Stimulated activated naive B cell treated with anti-CD40 and anti-IgM and Interleukin-4, amounts not matched to agents 10 μg/mL and 1 μg/mL and 100 μg/mL, for 72 hours (primary cell): ENCODE measurements around the gene BECN2.

Experiments
- ATAC-seq, 2 donors: fragments of 150-1000 bp; cut with Tn5 transposase; replicated peaks; 2 replicates each; pipeline ENCODE4 v1.10.0; 2021; ENCODE audit warnings: moderate library complexity in 1 of 2
- DNase-seq: peaks from one replicate; pipeline ENCODE4 v3.0.0; 2021
- H3K27ac Mint-ChIP-seq: one replicate; pipeline ENCODE4 v1.8.0; 2022; ENCODE audit warnings: mild to moderate bottlenecking, mixed read lengths
- H3K27me3 Mint-ChIP-seq, 2 donors: one replicate each; pipeline ENCODE4 v1.8.0; 2022; ENCODE audit warnings: mixed read lengths in 2 of 2
- H3K36me3 Mint-ChIP-seq, 2 donors: one replicate each; pipeline ENCODE4 v1.8.0; 2022; ENCODE audit warnings: mixed read lengths in 2 of 2, mild to moderate bottlenecking in 1 of 2
- H3K4me1 Mint-ChIP-seq, 2 donors: one replicate each; pipeline ENCODE4 v1.8.0; 2022; ENCODE audit warnings: mixed read lengths in 2 of 2, mild to moderate bottlenecking in 1 of 2
- H3K4me3 Mint-ChIP-seq, 2 donors: one replicate each; pipeline ENCODE4 v1.8.0; 2022; ENCODE audit warnings: mild to moderate bottlenecking in 2 of 2, mixed read lengths in 2 of 2, moderate library complexity in 1 of 2
- H3K9me3 Mint-ChIP-seq, 2 donors: one replicate each; pipeline ENCODE4 v1.8.0; 2022; ENCODE audit warnings: mixed read lengths in 2 of 2, mild to moderate bottlenecking in 1 of 2

The BECN2 gene

GRCh38 chr1:241957692-241958494, at the start of gene BECN2:
Gene BECN2 (plus strand): TSS chr1:241957767. CDS start chr1:241957767, 0 bp downstream.
- H3K4me1 Mint-ChIP-seq: no peaks in the 10 kb centered on the region
- peaks cover 0 to 7% of the 10 kb centered on the region in 2 donors for H3K27me3 Mint-ChIP-seq
- no peak within 1 kb of the TSS for H3K27ac Mint-ChIP-seq
- H3K36me3 Mint-ChIP-seq: no peaks in the 10 kb centered on the region
- H3K9me3 Mint-ChIP-seq: no peaks in the 10 kb centered on the region
- no peak within 1 kb of the TSS for H3K4me3 Mint-ChIP-seq
- ATAC-seq: no peak
- no peak for DNase-seq

GRCh38 chr1:241916196-241916595, 41.4 kb upstream of the BECN2 start:
- H3K4me3 Mint-ChIP-seq: no peak overlapping the region
- ATAC-seq (no peak), DNase-seq (no peak)
- H3K36me3 Mint-ChIP-seq: no peaks in the 10 kb centered on the region
- H3K9me3 Mint-ChIP-seq: peaks cover 0 to 3% of the 10 kb centered on the region in 2 donors
- H3K27me3 Mint-ChIP-seq: no peaks in the 10 kb centered on the region
- H3K4me1 Mint-ChIP-seq: no peaks in the 10 kb centered on the region
- no peak overlapping the region for H3K27ac Mint-ChIP-seq

- H3K9me3 Mint-ChIP-seq: peaks cover 0 to 3% of the 10 kb centered on the region in 2 donors
- ATAC-seq: no peak
- no peaks in the 10 kb centered on the region for H3K27me3 Mint-ChIP-seq
- H3K36me3 Mint-ChIP-seq: no peaks in the 10 kb centered on the region
- no peak overlapping the region for H3K4me3 Mint-ChIP-seq
- no peaks in the 10 kb centered on the region for H3K4me1 Mint-ChIP-seq
- H3K27ac Mint-ChIP-seq: no peak overlapping the region
- DNase-seq: no peak
Measured at GRCh38 chr1:241917487-241917886, 40.1 kb upstream of the BECN2 start.

GRCh38 chr1:241918879-241919278, 38.7 kb upstream of the BECN2 start:
- Mint-ChIP-seq H3K27me3 (no peaks in the 10 kb centered on the region), H3K4me3 (no peak overlapping the region), H3K27ac (no peak overlapping the region), H3K4me1 (no peaks in the 10 kb centered on the region), H3K36me3 (no peaks in the 10 kb centered on the region), H3K9me3 (peaks cover 0 to 3% of the 10 kb centered on the region in 2 donors)
- DNase-seq (no peak), ATAC-seq (no peak)

GRCh38 chr1:241924080-241924808, 33.3 kb upstream of the BECN2 start:
- Mint-ChIP-seq H3K4me1 (no peaks in the 10 kb centered on the region), H3K36me3 (no peaks in the 10 kb centered on the region), H3K27me3 (no peaks in the 10 kb centered on the region), H3K9me3 (no peaks in the 10 kb centered on the region), H3K4me3 (no peak overlapping the region), H3K27ac (no peak overlapping the region)
- ATAC-seq: no peak
- no peak for DNase-seq

GRCh38 chr1:241926141-241926540, 31.4 kb upstream of the BECN2 start:
- H3K27me3 Mint-ChIP-seq: peaks cover 0 to under 1% of the 10 kb centered on the region in 2 donors
- H3K36me3 Mint-ChIP-seq: no peaks in the 10 kb centered on the region
- H3K4me3 Mint-ChIP-seq: no peak overlapping the region
- no peak overlapping the region for H3K27ac Mint-ChIP-seq
- H3K9me3 Mint-ChIP-seq: no peaks in the 10 kb centered on the region
- ATAC-seq (no peak), DNase-seq (no peak)
- no peaks in the 10 kb centered on the region for H3K4me1 Mint-ChIP-seq

- ATAC-seq (no peak), DNase-seq (no peak)
- H3K4me3 Mint-ChIP-seq: no peak overlapping the region
- H3K4me1 Mint-ChIP-seq: no peaks in the 10 kb centered on the region
- H3K27me3 Mint-ChIP-seq: peaks cover 0 to 12% of the 10 kb centered on the region in 2 donors
- H3K9me3 Mint-ChIP-seq: no peaks in the 10 kb centered on the region
- H3K27ac Mint-ChIP-seq: no peak overlapping the region
- no peaks in the 10 kb centered on the region for H3K36me3 Mint-ChIP-seq
Measured at GRCh38 chr1:241927321-241927720, 30.2 kb upstream of the BECN2 start.

GRCh38 chr1:241932845-241933244, 24.7 kb upstream of the BECN2 start:
- ATAC-seq (no peak), DNase-seq (no peak)
- no peaks in the 10 kb centered on the region for H3K4me1 Mint-ChIP-seq
- no peak overlapping the region for H3K4me3 Mint-ChIP-seq
- H3K27me3 Mint-ChIP-seq: peaks cover 5 to 24% of the 10 kb centered on the region in 2 donors
- no peaks in the 10 kb centered on the region for H3K36me3 Mint-ChIP-seq
- H3K27ac Mint-ChIP-seq: no peak overlapping the region
- H3K9me3 Mint-ChIP-seq: no peaks in the 10 kb centered on the region

- Mint-ChIP-seq H3K27ac (no peak overlapping the region), H3K4me1 (no peaks in the 10 kb centered on the region), H3K36me3 (no peaks in the 10 kb centered on the region), H3K9me3 (peaks cover 3 to 12% of the 10 kb centered on the region in 2 donors), H3K4me3 (no peak overlapping the region), H3K27me3 (peaks cover 5 to 29% of the 10 kb centered on the region in 2 donors)
- no peak for DNase-seq
- ATAC-seq: no peak
Measured at GRCh38 chr1:241934201-241934848, 23.2 kb upstream of the BECN2 start.

GRCh38 chr1:241934866-241935265, 22.7 kb upstream of the BECN2 start:
- Mint-ChIP-seq H3K27me3 (peaks cover 5 to 29% of the 10 kb centered on the region in 2 donors), H3K36me3 (no peaks in the 10 kb centered on the region), H3K27ac (no peak overlapping the region), H3K4me3 (no peak overlapping the region), H3K9me3 (peaks cover 3 to 12% of the 10 kb centered on the region in 2 donors), H3K4me1 (no peaks in the 10 kb centered on the region)
- ATAC-seq (no peak), DNase-seq (no peak)

- ATAC-seq (no peak), DNase-seq (no peak)
- Mint-ChIP-seq H3K9me3 (peaks cover 3 to 12% of the 10 kb centered on the region in 2 donors), H3K4me1 (no peaks in the 10 kb centered on the region), H3K27ac (no peak overlapping the region), H3K36me3 (no peaks in the 10 kb centered on the region), H3K4me3 (no peak overlapping the region), H3K27me3 (peaks cover 0 to 6% of the 10 kb centered on the region in 2 donors)
Measured at GRCh38 chr1:241939798-241940197, 17.8 kb upstream of the BECN2 start.

- no peak for ATAC-seq
- Mint-ChIP-seq H3K4me1 (no peaks in the 10 kb centered on the region), H3K27me3 (peaks cover 0 to 6% of the 10 kb centered on the region in 2 donors), H3K27ac (no peak overlapping the region), H3K36me3 (no peaks in the 10 kb centered on the region), H3K9me3 (peaks cover 3 to 12% of the 10 kb centered on the region in 2 donors), H3K4me3 (no peak overlapping the region)
- no peak for DNase-seq
Measured at GRCh38 chr1:241942738-241943137, 14.8 kb upstream of the BECN2 start.

- DNase-seq (no peak), ATAC-seq (no peak)
- no peak overlapping the region for H3K4me3 Mint-ChIP-seq
- no peaks in the 10 kb centered on the region for H3K9me3 Mint-ChIP-seq
- no peaks in the 10 kb centered on the region for H3K4me1 Mint-ChIP-seq
- peaks cover 0 to 7% of the 10 kb centered on the region in 2 donors for H3K27me3 Mint-ChIP-seq
- no peaks in the 10 kb centered on the region for H3K36me3 Mint-ChIP-seq
- no peak overlapping the region for H3K27ac Mint-ChIP-seq
Measured at GRCh38 chr1:241944300-241944699, 13.3 kb upstream of the BECN2 start.

- H3K4me3 Mint-ChIP-seq: no peak overlapping the region
- ATAC-seq (no peak), DNase-seq (no peak)
- no peaks in the 10 kb centered on the region for H3K4me1 Mint-ChIP-seq
- H3K27me3 Mint-ChIP-seq: peaks cover 0 to 8% of the 10 kb centered on the region in 2 donors
- no peaks in the 10 kb centered on the region for H3K36me3 Mint-ChIP-seq
- no peak overlapping the region for H3K27ac Mint-ChIP-seq
- H3K9me3 Mint-ChIP-seq: no peaks in the 10 kb centered on the region
Measured at GRCh38 chr1:241947354-241947753, 10.2 kb upstream of the BECN2 start.
